Measurements from ENCODE around the gene IFIT5.
A peak's percentile ranks its signal among the peaks of the same experiment; 100 is the strongest.
"Not testable (repeated sequence)": the region's sequence is repeated elsewhere in the genome, so short reads cannot be mapped to it uniquely, and the experiment has no call there.

The IFIT5 gene

DNA sequence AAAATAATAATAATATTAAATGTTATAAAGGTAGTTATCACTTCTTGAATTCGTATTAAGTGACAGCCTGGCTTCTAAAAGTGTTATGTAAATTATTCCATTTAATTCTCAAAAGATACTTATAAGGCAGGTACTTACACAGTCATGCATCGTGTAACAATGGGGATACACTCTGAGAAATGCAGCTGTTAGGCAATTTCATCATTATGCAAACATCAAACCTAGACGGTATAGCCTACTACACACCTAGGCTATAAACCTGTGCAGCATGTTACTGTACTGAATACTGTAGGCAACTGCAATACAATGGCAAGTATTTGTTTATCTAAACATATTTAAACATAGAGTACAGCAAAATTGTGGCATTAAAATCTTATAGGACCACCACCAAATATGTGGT lies 20.5 kb upstream of the IFIT5 start:
- DNase-seq (ENCODE audit: low spot score): no peak

- DNase-seq (ENCODE audit: low spot score): no peak
Observed at GRCh38 chr10:89395141-89395540, 19.2 kb upstream of the IFIT5 start.

- DNase-seq (ENCODE audit: low spot score): no peak
Observed at GRCh38 chr10:89398003-89398749, 16.2 kb upstream of the IFIT5 start.

- DNase-seq (ENCODE audit: low spot score): no peak
Observed at GRCh38 chr10:89399956-89400355, 14.4 kb upstream of the IFIT5 start.

GRCh38 chr10:89403043-89403442 lies 11.3 kb upstream of the IFIT5 start:
- no peak for DNase-seq (ENCODE audit: low spot score)

DNA sequence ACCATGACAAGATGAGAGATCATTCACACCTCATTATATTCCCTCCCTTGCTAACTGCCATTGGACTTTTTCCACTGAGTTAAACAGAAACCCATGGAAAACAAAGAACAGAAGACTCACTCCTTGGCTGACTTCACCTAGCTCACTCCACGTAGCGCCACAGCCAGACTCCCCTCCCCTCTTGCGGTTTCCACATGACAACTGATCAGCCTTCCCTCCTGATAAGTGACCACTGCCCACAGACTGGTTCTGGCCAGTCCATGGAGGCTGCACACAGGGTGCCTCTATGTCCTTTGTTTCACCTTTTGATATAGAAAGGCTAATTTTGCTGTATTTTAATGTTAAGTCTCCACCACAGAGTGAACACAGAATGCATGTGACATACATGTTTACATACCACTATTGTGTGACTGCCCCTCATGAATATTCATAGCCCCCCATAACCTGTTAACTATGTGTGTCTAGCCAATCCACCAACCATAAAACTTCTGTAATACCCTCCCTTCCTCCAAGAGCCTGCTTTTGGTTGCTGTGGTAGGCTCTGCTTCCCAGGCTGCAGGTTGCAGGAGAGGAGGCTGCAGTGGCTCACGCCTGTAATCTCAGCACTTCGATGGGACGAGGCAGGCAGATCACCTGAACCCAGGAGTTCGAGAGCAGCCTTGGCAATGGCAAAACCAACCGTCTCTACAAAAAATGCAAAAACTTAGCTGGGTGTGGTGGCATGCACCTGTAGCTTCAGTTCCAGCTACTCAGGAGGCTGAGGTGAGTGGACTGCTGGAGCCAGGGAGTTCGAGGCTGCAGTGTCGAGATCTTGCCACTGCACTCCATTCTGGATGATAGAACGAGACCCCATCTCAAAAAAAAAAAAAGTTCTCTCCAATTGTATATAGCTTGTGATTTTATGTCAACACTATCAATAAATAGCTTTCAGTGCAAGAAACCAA lies 10.0 kb upstream of the IFIT5 start:
- no peak for DNase-seq (ENCODE audit: low spot score)

DNA sequence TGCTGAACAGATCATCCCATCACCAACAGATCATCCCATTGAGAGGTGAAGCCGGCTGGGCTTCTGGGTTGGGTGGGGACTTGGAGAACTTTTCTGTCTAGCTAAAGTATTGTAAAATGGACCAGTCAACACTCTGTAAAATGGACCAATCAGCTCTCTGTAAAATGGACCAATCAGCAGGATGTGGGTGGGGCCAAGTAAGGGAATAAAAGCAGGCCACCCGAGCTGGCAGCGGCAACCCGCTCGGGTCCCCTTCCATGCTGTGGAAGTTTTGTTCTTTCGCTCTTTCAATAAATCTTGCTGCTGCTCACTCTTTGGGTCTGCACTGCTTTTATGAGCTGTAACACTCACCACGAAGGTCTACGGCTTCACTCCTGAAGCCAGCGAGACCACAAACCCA lies 8.2 kb upstream of the IFIT5 start:
- DNase-seq (ENCODE audit: low spot score): not testable (repeated sequence)

DNA sequence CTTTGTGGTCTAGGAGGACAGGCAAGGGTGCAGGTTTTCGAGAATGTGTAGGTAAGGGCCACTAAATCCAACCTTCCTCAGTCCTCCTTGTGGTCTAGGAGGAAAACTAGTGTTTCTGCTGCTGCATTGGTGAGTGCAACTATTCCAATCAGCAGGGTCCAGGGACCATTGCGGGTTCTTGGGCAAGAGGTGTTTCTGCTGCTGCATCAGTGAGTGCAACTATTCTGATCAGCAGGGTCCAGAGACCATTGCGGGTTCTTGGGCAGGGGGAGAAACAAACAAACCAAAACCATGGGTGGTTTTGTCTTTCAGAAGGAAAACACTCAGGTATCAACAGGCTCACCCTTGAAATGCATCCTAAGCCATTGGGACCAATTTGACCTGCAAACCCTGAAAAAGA lies 6.6 kb upstream of the IFIT5 start:
- not testable (repeated sequence) for DNase-seq (ENCODE audit: low spot score)

DNA sequence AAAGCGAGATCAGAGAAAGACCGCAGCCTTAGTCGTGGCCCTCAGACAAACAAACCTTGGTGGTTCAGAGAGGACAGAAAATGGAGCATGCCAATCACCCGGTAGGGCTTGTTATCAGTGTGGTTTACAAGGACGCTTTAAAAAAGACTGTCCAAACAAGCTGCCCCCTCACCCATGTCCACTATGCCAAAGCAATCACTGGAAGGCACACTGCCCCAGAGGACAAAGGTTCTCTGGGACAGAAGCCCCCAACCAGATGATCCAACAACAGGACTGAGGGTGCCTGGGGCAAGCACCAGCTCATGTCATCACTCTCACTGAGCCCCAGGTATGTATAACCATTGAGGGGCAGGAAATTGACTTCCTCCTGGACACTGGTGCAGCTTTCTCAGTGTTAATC lies 5.1 kb upstream of the IFIT5 start:
- DNase-seq (ENCODE audit: low spot score): not testable (repeated sequence)

GRCh38 chr10:89410551-89410950 lies 3.8 kb upstream of the IFIT5 start:
- DNase-seq (ENCODE audit: low spot score): not testable (repeated sequence)

- DNase-seq (ENCODE audit: low spot score): not testable (repeated sequence)
Observed at GRCh38 chr10:89411135-89411534, 3.2 kb upstream of the IFIT5 start.

DNA sequence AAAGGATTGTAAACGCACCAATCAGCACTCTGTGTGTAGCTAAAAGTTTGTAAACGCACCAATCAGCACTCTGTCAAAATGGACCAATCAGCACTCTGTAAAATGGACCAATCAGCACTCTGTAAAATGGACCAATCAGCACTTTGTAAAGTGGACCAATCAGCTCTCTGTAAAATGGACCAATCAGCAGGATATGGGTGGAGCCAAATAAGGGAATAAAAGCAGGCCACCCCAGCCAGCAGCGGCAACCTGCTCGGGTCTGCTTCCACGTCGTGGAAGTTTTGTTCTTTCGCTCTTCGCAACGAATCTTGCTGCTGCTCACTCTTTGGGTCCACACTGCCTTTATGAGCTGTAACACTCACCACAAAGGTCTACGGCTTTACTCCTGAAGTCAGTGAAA lies 2.1 kb upstream of the IFIT5 start:
- not testable (repeated sequence) for DNase-seq (ENCODE audit: low spot score)

GRCh38 chr10:89413398-89413912 lies 913 bp upstream of the IFIT5 start:
- no peak for DNase-seq (ENCODE audit: low spot score)

GRCh38 chr10:89414879-89415821 lies 782 bp downstream of the IFIT5 start:
- DNase-seq (ENCODE audit: low spot score): peak; percentile 39

DNA sequence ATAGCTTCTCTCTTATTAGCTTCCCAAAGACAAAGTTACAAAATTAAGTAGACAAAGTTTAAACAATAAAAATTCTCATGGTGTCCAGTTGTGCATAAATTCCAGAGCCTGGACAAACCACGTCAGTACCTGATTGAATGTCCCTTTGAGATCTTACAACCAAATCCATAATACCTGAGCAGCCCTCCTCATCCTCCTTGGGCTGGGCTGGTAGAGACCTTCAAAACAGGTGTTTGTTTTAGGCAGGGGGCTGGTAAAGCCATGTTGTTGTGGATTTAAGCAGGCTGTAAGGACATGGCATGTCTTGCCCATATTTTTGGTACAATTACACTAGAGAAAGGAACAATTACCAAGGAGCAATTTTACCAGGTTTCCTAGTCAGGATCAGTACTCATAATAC lies 2.1 kb downstream of the IFIT5 start:
- no peak for DNase-seq (ENCODE audit: low spot score)

- DNase-seq (ENCODE audit: low spot score): no peak
Observed at GRCh38 chr10:89419548-89419947, 5.2 kb downstream of the IFIT5 start.

DNA sequence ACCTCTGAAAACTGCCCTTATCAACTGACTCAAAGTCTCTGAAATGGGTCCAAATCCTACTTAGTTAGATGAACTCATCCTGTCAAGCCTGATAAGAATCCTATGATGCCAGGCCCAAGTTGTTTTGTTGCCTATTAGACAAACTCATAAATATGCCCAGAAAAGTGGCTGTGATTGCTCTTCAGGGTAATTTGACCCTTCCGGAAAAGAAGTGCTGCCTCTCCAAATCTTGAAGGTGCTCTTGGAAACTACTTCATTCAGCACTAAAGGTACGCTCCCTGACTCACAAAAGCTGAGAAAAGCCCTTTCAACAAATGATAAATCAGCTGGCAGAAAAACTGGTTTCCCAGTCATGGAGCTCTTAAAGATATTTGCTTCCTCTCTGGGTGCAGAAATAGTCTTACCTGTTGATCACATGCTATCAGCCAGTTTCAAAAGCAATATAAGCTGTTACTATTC lies 6.7 kb downstream of the IFIT5 start:
- DNase-seq (ENCODE audit: low spot score): no peak

GRCh38 chr10:89425000-89425399 lies 10.6 kb downstream of the IFIT5 start:
- DNase-seq (ENCODE audit: low spot score): no peak

- DNase-seq (ENCODE audit: low spot score): peak; percentile 68
Observed at GRCh38 chr10:89426230-89426868, 12.0 kb downstream of the IFIT5 start.

DNA sequence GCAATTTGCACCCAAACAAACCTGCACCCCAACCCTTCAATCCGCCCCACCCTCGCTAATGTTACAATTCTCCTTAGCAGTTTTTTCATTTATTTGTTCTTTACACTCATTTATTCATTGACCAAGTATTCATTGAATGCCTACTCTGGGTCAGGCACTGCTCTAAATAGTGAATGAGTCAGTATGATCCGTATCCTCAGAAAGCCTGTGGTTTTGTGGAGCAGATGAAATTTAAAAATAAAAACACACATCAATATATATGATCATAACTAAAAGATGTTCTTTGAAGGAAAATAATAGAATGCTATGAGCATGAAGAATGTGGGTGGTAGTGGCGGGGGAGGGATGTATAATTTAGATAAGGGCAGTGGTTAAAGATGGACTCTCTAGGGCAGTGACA lies 13.3 kb downstream of the IFIT5 start:
- DNase-seq (ENCODE audit: low spot score): no peak

DNA sequence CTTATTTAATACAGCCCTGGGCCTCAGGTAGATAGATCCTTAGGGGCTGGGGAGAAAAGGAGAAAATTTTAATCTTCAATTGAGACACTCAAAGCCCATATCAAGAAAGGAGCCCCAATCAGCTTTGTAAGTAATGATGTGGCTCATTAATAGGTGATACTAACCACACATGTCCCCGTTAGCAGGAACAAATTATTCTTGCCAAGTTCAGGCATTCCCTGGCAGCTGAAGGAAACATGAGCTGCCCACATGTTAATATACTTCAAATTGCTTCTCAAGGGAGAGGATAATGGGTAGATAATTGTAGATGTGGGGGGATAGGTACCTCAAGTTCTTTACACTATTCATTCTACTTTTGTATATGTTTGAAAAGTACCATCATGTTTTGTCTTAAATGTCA lies 14.5 kb downstream of the IFIT5 start:
- DNase-seq (ENCODE audit: low spot score): no peak

Data from RKO (cell line).